Central memory CD4-positive, alpha-beta T cell (primary cell): ENCODE results near the gene TNNC1.

Source experiments
- DNase-seq: peaks from one replicate; pipeline ENCODE4 v3.0.0; 2022
- total RNA-seq, 3 experiments: gene quantifications; one replicate each; lab custom pipeline; 2026; lab: John Stamatoyannopoulos, UW

Gene TNNC1
- 0.53 to 4.8 (median 1.7) reads per million in 3 experiments for total RNA-seq

GRCh38 chr3:52453496-52454249, at the start of gene TNNC1:
Gene TNNC1, minus strand, starts transcription at chr3:52454041. Its CDS starts 26 bp downstream, at chr3:52454015.
- no peak for DNase-seq

DNA sequence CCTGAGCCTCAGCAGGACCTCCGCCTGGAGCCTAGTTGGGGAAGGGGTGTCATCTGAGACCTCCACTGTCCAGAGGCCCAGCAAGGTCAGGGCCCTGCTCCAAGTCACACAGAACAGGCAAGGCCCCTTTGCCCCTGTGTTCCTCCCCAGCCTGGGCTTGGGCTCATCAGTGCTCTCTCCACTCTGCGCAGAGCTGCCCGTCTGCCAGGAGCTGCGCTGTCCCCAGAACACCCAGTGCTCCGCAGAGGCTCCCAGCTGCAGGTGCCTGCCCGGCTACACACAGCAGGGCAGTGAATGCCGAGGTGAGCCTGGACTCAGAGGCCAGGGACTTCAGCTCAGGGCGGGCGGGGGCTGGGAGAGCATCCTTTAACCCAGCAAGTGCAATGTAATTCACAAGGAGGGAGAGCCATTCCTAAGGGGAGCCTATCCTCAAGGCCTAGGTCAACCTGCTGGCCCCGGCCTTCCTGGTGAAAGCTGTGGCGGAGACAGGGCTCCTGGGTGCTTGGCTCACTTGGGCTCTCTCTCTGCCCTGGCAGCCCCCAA, 49.0 kb upstream of the TNNC1 start:
- DNase-seq, result no peak

GRCh38 chr3:52502001-52502400, 48.2 kb upstream of the TNNC1 start:
- no peak for DNase-seq

DNA sequence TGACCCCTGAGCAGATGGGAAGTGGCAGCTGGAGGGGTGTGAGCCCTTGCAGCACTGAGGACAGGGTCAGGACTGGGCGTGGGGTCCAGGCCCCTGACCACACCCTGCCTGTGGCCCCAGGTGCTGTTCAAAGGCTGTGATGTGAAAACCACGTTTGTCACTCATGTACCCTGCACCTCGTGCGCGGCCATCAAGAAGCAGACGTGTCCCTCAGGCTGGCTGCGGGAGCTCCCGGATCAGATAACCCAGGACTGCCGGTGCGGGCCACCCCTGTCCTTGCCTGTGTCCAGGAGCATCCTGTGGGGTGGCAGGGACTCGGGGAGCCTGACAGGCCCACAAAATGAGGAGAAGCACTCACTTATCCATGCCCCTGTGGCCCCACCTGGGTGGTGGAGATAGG, 47.2 kb upstream of the TNNC1 start:
- no peak for DNase-seq

DNA sequence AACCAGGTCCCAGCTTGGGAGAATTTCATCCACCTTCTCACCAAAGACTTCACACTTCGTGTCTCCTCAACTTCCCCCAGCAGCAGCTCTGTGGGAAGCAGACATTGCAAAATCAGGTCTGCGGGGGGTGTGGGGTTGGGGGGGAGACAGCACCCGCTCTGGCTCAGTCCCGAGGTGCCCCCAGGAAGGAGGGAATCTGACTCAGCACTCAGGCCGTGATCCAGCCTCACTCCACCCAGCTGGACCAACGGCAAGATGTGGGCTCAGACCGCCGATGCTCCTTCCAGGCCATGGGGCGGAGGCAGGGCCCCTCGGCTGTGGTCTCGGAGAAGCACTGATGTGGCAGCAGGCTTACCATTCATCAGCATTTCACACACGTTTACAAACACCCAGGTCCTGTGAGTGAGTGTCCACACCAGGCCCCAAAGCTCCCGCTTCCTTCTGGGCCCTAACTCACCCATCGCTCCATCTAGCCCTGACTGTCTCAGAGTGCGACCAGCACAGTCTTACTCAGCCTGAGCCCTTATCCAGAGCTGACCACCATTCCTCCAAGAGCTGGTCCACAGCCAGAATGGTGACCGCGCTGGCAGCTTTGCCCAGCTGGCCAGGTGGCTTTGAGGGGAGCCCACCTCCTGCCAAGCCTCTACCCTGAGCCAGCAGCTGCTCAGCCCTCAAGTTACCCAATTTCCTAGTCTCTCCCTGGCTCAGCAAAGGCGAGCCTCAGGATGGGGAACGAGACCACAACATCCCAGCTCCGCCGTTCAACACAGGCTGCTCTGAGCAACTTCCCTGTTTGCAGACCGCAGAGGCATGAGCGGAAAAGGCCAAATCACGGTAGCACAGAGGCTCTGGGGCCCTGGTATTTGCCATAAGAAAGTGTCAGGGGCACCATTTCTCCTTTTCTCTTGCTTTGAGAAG, 44.6 kb upstream of the TNNC1 start:
- no peak for DNase-seq

- no peak for DNase-seq
These were observed 42.1 kb upstream of the TNNC1 start for GRCh38 chr3:52495777-52496602.

DNA sequence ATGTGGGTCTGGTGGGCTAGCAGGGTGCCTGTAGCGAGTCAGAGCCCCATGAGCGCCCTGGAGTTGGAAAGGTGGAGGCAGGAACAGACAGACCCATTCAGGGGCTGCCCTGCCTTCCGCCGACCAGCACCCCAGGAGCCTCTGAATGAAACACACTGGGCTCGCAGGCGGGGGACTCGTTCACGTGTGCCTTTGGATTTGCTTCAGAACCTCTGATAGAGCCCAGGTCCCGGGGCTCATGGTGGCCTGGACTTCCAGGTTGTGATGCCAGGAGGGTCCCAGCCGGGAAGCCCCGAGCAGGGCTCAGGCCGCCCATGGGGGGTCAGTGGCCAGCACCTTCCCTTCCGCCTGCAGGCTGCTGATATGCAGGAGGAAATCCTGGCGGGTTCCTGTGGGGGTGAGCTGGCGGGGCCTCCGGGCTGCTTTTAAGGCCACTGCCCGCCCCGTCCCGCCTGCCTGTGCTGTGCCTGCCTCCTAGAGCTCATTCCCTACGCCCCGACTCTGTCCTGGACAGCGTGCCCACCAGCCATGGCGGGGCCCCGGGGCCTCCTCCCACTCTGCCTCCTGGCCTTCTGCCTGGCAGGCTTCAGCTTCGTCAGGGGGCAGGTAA, 41.1 kb upstream of the TNNC1 start, which contains the start of gene STAB1:
STAB1 (plus strand) TSS at position 453 of the 610 bp plus-strand sequence; CDS start at position 529, 76 bp downstream.
- DNase-seq, result no peak

GRCh38 chr3:52494445-52494844, 40.6 kb upstream of the TNNC1 start:
- DNase-seq, result no peak

DNA sequence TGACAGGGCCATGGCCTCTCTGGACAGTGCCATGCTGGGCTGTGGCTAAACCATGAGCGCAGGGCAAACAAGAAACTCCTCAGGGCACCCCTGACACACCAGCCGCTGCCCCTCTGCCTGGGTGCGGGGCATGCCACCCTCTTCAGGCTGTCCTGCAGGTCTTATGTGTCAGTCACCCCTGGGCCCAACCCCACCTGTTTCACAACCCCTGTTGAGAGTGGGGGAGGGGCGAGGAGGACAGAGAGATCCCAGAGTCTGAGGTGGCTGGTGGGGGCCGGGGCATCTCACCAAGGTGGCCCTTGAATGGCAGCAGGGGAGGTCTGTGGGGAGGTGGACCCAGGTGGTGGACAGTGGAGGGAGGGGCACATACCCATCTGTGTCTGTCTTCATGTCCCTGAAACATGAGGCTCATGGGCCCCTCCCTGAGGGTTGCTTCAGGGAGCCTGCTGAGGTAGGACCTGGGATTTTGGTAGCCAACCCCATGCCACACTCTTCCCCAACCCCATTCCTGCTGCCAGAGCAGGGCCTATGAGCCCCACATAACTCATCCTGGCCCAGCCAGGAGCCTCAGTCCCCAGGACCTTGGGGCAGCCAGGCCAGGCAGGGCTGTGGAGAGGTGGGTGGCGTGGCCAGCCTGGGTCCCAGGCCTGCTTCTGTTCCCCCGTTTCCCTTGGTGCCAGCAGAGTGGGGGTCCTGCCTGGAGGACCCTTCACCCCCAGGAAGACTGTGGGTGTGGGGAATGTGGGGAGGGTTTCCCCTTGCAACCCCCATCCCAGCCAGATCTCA, 39.6 kb upstream of the TNNC1 start:
- DNase-seq, result no peak

DNA sequence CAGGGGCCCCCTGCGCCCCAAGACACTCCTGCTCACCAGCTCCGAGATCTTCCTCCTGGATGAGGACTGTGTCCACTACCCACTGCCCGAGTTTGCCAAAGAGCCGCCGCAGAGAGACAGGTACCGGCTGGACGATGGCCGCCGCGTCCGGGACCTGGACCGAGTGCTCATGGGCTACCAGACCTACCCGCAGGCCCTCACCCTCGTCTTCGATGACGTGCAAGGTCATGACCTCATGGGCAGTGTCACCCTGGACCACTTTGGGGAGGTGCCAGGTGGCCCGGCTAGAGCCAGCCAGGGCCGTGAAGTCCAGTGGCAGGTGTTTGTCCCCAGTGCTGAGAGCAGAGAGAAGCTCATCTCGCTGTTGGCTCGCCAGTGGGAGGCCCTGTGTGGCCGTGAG, 38.2 kb upstream of the TNNC1 start:
- DNase-seq, result no peak

- DNase-seq, result no peak
These were observed 37.2 kb upstream of the TNNC1 start for GRCh38 chr3:52490939-52491526.

DNA sequence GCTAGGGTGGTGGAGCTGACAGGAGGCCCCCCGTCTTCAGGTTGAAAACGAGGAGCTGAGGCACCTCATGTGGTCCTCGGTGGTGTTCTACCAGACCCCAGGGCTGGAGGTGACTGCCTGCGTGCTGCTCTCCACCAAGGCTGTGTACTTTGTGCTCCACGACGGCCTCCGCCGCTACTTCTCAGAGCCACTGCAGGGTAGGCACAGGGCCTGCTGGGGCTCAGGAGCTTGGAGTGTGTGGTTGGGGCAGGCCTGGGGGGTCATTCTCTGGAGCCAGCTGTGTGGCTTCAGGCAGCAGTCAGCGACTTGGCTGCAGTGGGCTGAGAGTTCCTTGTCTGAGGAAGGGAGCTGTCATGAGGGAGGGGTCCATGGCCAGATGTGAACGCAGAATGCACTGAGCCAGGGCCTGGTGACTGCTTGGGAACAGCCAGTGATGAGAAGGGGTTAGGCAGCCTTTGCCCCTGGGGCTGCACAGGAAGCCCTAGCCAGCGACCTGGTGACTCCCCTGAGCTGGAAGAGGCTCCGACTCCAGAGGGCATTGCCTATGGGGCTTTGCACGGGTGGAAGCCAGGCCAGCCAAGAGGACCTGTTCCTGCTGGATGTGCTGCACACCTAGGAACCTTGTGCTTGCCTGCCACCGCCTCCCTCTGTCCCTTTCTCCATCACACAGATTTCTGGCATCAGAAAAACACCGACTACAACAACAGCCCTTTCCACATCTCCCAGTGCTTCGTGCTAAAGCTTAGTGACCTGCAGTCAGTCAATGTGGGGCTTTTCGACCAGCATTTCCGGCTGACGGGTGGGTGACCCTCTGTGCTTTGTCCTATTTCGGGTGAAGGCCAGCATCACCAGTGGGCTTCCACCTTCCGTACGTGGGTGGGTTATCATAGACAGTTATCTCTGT, 36.4 kb upstream of the TNNC1 start:
- DNase-seq, result no peak

GRCh38 chr3:52489453-52489852, 35.6 kb upstream of the TNNC1 start:
- DNase-seq, result no peak

DNA sequence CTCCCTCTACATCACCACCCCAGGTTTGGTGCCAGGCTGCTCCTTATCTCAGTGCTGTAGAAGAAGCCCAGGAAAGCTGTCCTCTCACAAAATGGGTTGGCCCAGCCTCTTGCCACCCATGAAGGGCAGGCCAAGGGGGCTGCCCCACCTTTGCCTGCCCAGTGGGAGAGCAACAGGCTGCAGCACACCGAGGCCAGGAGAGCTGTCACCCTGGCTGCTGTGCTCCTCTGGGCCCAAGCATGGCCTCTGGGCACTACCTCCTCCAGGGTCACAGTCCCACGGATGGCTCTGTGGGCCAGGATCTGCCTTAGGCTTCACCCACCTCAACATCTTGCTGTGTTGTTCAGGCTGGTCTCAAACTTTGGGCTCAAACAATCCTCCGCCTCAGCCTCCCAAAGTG, 34.9 kb upstream of the TNNC1 start:
- DNase-seq, result no peak

- DNase-seq, result no peak
These were observed 34.2 kb upstream of the TNNC1 start for GRCh38 chr3:52487788-52488691.

- no peak for DNase-seq
These were observed 33.4 kb upstream of the TNNC1 start for GRCh38 chr3:52487050-52487787.

GRCh38 chr3:52484680-52485461, 31.0 kb upstream of the TNNC1 start:
- no peak for DNase-seq
